ENCODE measurements around the gene MAPK12.

The MAPK12 gene

DNA sequence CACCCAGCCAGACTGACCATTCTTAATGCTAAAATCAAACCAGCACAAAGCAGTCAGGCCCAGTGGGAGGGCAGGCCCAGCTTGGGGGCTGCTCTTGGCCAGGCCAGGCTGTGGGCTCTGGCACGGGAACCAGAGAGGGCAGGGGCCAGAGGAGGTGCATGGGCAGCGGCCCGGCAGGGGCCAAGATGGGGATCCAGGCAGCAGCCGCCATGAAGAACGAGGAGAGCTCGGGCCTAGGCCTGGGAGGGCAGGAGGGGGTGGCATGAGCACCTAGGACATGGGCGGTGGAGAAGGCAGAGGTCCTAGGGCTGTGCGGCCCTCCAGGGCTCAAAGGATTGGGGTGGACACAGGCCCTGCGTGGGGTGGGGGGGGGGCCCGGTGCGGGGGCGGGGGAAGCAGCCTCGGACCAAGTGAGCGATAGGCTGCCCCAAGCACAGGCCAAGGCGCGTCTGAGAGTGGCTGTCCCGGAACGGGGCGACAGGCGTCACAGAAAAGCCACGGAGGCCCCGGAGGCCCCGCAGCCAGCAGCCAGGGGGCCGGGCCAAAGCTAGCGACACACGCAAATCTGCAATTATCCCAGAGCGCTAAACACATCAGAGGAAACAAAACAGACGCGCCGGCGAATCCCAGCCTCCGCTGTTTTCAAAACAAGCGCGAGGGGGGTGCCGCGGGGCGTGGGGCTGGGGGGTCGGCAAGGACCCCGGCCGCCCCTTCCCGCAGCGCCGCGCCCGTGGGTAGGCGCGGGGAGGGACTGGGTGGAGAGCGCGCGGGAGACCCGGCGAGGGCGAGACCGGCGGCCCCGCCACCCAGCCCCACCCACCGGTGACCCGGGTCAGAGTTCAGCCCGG, 37.7 kb upstream of the MAPK12 start:
- no peak for DNase-seq

DNA sequence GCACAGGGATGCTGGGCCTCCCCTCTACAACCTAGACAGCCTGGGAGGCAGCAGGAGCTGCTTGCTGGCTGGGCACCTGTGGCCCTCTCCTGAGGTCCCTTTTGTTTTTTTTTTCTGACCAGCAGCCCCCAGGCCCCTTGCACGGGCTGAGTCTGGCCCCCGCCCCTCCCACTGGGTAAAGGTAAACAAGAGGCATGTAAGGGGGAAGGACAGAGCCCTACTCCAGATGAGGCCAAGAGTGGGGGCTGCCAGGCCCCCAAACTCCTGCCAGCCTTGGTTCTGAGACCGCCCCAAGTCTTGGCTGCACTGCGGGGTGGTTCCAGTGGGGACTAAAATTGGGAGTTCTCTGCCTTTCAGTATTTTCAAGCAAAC, 36.8 kb upstream of the MAPK12 start:
- no peak for DNase-seq

DNA sequence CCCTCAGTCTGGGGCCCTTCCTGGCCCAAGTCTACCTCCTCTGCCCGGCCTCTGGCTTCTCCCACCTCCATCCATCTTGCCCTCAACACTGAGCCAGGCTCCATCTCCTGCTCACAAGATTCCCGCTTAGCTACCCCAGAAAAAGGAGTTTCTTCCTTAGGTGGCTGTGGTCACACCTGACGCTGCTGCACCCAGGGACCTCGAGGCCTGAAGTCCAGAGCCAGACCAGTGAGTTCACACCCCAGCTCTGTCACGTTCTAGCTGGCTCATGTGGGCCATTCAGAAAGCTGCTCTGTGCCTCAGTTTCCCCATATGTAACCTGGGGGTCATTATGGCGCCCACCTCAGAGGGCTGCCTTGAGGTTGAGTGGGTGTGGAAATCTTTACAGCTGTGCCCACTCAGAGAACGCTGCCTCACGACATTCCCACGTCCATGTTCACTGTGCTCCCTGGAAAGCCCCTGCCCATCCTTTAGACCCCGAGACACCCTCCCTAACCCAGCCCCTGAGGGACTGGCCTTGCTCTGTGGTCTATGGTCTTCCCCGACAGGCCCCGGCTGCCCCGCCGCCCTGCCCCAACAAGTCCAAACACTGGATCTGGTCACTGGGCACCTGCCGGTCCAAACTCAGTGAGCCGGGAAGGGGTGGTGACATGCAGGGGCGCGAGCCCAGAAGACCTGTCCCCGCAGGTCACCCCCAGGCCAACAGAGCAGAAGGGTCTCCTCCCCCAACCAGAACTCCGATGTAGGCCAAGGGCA, 36.2 kb upstream of the MAPK12 start:
- no peak for DNase-seq

DNA sequence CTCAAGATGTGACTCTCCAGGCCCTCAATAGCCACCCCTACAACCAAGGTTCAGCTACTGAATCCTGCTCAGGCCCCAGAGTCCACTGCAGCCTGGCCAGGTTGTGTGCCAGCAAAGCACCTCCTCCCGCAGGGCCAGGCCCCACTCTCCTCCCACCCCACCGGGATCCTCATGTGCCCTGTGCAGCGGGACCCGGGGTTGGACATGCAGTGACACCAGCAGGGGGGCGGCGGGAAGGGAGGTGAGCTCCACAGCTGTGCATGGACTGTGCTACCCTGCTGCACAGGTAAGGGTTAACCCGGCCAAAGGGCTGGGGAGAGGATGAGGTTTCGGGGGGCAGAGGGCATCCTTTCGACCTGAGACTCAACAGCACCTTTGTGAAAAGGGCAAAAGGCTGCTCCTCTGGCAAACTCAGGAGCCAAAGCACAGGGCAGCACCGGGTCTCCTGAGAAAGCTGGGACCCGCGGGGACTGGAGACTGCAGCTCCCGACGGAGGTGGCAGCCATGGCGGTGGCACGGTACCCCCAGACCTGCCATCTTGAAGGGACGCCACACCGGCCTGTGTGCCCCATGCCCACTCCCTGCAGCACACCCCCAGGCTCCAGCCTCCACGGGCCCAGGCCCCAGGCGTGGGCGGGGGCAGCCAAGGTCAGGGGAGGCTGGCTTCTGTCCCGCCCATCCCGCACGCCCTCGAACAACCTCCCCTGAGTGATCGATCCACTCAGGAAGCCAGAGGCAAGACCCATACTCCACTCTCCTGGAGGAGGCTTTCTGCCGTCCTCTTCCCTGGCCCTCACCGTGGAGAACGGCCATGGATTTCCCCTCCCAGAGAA, 35.4 kb upstream of the MAPK12 start:
- no peak for DNase-seq

DNA sequence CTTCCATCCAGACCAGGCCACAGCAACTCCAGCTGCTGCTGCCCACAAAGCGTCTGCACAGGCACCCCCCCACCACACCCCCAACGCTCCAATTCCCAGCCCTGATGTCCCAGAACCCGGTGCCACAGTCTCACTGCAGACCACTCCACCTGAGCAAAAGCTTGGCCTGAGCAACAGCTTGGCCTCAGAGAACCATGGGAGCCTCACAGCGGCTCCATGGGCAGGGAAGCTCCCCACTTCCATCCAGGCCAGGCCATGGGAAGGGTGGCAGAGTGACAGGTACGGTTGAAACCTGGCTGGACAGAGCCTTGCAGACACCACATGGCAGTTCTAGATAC, 32.8 kb upstream of the MAPK12 start:
- no peak for DNase-seq

DNA sequence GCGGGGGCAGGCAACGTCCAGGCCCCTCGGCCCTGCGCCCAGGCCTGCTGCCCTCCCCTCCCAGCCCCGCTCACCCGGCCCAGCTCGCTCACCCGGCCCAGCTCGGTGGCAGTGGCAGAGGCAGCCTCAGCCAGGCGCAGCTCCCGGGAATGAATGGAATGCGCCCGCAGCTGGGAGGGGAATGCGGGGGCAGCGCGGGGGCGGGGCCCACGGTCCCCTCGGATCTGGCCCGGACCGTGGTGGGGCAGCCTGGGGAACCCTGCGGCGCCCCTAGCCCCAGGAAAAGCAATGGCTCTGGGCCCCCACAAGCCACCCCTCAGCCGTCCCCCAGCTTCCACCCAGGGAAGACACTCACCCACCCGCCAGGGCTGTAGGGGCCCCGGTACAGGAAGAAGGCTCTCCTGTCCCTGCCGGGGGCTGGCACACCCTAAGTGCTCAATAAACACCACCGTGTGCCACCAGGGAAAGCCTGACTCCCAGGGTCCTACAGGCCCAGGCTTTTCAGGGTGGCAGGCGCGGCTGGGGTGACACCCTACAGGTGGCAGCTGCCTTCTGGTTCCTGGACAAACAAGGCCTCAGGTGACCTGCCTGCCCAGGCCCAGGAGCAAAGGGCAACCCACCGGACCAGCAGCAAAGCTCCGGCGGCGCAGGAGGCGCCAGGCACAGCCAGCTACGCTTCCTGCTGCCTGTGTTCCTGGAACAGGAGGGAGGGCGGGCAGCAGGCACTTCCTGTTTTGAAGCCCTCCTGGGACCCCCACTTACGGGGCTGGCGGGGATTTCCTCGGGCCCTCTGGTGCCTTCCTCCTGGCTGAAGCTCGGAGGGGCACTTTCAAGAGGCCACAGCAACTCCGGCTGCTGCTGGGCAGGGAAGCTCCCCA, 32.2 kb upstream of the MAPK12 start:
- DNase-seq, result no peak

DNA sequence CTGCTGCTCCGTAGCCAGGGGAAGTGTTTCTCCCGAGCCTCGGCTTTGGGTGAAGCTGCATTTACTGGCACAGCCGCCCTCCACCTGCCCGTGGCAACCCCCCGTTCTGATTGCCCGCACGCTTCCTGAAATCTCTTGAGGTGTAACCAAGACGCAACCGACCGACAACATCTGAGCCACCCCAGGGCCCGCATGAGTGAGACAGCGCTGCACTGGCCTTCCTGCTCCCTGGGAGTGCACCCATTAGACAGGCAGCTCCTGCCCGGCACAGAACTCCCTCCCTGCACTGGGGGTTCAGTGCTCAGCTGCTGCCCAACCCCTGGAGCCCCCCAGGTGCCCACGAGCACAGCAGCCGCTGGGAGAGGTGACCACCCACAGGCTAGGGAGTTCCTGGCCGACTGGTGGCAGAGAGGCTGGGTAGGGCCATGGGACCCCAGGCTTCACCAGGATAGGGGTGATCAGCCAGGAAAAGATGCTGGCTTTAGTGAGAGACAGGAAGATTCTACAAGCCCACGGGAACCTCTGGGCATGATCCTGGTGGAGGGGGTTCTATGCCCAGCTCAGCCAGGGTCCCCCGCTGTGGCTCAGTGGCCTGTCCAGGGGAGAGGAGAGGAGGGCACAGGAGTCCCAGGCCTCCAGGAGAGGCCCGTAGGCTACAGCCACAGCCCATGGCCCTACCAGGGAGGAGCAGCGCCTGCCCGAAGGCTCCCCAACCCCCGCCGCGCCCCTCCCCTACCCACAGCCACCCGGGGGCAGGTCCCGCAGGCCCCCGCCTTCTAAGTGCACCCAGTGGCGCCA, 31.4 kb upstream of the MAPK12 start:
- DNase-seq, result no peak

DNA sequence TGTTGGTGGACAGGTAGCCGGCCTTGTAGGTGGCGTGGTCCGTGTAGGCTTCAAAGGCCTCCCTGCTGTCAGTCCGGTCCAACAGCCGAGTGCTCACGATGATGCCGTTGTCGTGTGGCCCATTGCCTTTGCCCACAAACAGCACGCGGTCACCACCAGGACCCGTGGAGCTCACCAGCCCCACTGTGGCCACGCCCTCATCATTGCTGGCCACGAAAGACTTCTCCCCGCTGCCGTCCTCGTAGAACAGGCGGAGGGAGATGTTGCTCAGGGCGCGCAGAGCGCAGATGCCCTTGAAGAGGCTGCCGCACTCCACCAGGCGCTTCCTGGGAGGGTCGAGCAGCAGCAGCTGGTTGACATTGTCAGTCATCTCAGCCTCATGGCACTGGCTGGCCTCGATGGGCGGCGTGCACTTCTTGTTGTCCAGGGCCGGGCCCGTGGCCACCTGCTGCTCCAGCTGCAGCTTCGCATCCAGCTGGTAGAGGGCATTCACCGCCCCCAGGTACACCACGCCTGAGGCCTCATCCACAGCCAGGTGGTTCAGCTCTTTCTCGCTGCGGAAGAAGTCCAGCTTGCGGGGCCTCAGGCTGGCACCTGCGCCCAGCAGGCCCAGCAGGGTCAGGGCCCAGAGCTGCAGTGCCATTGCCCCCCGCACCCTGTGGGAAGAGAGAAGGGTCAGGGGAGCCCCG, 28.6 kb upstream of the MAPK12 start:
- DNase-seq, result no peak

DNA sequence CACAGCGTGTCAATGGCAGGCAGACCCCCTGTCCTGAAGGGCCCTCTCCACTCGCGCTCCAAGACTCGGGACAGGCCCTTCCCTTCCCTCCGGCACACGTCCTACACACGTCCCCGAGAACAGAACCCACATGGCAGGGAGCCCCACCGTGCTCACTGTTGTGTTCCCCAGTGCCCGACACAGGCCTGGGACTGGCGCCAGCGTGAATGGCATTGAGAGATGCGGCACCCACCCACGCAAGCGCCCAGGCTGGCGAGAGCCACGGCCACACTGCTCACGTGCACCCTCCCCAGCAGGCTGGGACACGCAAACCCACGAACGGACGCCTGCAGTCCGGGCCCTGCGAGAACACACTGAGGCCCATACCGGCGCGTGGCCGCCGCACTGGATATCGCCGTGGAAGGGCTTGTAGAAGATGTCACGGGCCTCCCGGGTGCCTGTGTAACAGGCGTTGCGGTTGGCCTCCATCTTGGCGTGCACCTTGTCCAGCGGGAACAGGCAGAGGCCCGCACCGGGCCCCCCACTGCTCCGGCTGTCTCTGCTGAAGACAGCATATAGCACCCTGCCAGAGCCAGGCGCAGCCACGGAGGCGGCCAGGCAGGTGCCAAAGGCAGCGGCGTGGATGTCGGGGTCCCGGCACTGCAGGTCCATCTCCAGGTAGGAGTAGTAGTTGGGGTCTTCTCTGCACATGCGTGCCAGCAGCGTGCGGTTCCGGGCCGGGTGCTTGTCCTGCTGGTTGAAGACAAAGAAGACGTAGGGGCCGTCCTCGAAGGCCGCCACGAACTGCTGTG, 27.9 kb upstream of the MAPK12 start:
- no peak for DNase-seq

DNA sequence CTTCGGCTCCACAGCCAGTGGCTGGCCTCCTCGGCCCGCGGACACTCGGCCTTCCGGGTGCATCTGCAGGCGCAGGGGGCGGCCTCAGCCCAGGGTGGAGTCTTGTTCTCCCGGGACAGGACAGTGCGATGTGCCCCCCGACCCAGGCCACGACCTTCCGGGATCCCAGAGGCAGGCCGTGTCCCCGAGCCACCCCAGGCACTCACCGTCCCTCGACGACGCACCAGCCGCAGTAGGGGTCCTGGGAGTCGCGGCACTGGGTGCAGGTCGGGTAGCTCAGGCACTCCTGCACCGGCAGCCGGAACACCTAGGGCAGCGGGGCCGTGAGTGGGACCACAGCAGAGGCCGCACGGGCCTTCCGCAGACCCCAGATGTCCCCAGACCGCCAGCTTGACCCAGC, 26.2 kb upstream of the MAPK12 start:
- no peak for DNase-seq

DNA sequence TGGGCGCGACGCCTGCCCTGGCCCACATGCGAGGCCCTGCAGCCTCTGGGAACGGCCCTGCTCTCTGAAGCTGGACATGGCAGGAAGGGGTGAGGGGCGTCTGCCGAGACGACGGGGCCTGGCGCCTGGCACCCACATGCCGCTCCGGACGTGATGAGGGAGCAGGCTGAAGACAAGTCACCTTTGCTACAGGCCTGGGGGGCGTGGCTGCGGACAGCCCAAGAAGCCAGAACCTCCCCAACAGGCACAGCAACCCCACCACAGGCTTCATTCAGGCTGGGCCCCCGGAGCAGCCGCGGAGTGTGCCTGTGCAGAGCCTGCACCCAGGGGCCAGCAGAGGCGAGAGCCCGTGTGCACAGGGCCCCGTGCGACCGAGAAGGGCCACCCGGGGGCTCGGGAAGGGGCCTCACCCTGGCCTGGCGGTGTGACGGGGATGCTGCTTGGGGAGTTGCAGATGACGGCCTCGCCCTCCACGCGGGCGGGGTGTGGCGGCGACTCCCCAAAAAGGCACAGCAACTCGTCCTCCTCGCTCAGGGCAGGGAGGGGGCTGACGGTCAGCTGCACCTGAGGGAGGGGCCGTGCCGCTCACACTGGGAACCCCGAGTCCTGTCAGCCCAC, 25.3 kb upstream of the MAPK12 start:
- no peak for DNase-seq

DNA sequence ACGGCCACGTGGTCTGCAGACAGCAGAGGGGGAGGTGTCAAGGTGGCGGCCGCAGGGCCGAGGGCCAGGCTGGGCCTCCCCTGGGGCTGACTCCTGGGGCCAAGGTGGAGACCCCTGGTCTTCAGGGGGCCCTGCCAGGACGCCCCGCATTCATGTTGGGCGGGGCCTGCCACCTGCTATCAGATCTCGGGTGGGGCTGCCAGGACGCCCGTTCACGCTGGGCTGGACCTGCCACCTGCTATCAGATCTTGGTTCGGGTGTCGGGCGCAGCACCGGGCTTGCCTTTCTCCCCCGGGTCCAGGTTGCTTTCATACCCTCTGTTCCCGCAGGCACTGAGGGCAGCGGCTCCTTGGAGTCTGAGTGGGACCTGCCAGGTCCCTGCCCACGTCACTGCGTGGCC, 24.8 kb upstream of the MAPK12 start:
- DNase-seq, result no peak

DNA sequence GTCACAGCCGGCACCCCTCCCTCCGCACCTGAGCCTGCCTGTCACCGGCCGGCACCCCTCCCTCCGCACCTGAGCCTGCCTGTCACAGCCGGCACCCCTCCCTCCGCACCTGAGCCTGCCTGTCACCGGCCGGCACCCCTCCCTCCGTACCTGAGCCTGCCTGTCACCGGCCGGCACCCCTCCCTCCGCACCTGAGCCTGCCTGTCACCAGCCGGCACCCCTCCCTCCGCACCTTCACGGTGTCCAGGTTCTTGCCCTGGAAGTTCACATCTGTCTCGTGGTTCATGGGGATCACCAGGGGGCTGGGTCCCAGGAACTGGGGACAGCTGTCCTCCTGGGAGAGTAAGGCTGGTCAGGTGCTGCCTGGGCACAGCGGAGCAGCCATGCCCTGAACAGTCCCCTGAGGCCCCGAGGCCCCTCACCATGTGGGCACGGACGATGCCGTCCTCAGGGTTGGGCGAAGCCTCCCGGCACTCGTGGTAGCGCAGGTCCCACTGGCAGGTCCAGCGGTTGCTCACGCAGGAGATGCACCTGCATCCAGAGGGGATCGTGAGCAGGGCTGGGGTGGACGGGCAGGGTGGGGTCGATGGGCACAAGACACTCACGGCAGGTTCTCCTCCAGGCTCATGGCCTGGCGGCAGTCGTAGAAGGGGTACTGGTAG, 24.2 kb upstream of the MAPK12 start:
- no peak for DNase-seq

DNA sequence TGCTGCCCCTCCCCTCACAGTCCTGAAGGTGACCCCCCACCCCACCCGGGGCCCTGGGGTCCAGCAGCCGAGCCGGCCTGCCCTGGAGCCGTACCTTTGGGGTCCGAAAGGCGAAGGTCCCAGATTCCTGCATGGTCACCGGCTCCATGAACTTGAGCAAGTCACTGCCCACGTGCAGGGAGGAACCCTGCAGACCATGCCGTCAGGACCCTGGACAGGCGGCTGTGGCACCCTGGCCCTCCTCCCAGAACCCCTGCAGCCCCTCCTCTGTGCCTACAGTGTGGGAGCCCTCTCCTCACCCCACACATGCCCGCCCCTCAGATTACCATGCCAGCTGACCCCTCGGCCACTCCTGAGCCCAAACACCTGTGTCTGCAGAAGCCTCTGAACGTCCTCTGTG, 23.0 kb upstream of the MAPK12 start:
- no peak for DNase-seq

DNA sequence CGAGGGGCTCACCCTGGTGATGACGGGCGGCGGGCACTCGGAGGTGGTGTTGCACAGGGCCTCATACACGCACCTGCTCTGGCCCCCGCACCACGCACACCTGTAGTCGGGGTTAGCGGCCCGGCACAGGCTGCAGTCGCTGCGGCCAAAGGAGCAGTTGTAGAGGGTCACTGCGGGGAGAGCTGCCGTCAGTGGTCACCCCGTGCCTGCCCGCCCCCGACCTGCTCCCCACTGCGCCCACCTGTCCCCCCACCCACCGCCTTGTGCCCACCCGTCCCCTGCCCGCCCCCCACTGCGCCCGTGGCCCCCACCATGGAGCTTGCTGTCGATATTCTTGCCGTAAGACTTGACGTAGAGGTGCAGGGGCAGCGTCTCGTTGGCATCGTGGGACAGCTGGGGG, 22.3 kb upstream of the MAPK12 start:
- DNase-seq, result no peak

DNA sequence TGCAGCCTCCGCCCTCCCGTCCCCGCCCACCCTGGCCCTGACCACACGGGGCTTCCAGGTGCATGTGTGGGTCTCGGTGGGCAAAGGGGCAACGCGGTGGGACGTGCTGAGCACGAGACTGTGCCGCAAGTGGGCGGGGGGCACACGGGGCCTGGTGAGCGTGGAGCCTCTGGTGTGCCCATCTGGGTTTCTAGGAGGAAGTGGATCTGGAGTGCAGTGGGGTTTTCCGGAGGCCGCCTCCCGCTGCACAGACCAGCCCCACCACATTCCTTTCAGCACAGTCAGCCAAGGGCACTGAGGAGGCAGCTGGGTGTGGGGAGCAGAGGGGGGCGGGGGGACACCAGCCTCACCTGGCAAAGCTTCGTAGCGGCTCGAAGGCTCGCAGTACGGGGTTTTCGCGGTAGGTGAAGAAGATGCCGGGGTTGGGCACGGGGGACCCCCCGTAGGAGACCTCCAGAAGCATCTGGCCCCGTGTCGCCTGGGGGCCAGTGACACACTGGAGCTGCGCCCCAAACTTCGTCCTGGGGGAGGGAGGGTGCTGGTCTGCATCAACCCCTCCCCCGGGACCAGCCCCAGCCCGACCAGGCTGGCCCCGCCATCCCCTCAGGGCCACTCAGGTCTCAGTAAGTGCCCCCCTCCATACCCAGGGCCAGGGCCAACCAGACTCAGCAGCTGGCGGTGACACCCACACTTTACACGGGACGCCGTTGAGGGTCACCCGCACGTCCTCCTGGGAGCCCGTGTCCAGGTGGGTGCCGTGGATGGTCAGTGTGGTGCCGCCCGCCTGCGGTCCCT, 21.1 kb upstream of the MAPK12 start:
- no peak for DNase-seq

DNA sequence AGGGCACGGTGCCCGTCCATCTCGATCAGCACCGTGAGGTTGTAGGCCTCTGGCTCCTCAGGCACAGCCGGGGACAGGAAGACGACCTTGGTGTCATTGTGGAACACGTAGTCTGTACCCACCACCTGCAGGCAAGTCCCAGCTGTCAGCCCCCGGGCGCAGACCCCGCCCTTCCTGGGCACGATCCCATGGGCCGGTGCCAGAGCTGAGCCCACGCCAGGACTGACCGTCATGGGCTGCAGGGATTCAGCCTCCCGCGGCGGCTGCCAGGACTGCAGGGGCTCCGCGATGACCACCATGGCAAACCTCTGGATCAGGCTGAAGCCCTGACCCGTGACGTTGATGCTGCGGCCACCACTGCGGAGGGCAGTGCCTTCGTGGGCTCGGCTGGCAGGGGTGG, 20.5 kb upstream of the MAPK12 start:
- no peak for DNase-seq

DNA sequence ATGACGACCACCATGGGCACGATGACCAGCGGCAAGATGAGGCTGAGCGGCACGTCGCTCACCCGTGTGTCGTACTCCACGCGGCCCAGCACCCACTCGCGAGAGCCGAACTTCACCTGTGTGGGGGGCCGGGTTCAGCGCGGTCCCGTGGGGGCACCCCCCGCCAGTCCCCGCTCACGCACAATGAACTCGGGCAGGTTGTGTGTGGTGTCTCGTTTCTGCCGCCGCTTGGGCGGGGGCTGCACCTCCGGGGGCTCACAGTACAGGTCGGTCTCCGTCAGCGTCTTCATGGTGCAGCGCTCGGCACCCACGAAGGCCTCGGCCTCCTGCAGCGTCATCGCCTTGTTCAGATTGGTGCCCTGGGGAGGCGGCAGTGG, 19.9 kb upstream of the MAPK12 start:
- DNase-seq, result no peak
